Activated T-helper 1 cell treated with anti-CD3 and anti-CD28 coated beads, Interleukin-12 subunit alpha, Interleukin-12 subunit beta, Interleukin-2, Interleukin-4 antibody, amounts not matched to agents 30 ng/mL and 10 ng/mL and 1 ng/mL, durations not matched to agents 14 hours and 24 hours and 36 hours (primary cell): ENCODE measurements around the gene TSPAN17. TPM values are rescaled to one million over a fixed set of nuclear protein-coding genes. Genes with fewer than 3 reads are reported as not detected.

ENCODE experiments used
- DNase-seq: peaks from one replicate; pipeline ENCODE4 v3.0.0; 2021; ENCODE audit warnings: low spot score
- H3K27ac Mint-ChIP-seq: one replicate; pipeline ENCODE4 v1.8.0; 2021; ENCODE audit warnings: mild to moderate bottlenecking, mixed read lengths
- H3K27me3 Mint-ChIP-seq: one replicate; pipeline ENCODE4 v1.8.0; 2022; ENCODE audit warnings: mild to moderate bottlenecking, moderate library complexity, mixed read lengths; ENCODE audit not compliant: insufficient read depth
- H3K36me3 Mint-ChIP-seq: one replicate; pipeline ENCODE4 v1.8.0; 2021; ENCODE audit warnings: low read depth, mixed read lengths
- H3K4me1 Mint-ChIP-seq: one replicate; pipeline ENCODE4 v1.8.0; 2021; ENCODE audit warnings: low read depth, mixed read lengths
- H3K4me3 Mint-ChIP-seq: one replicate; pipeline ENCODE4 v1.8.0; 2021; ENCODE audit warnings: mild to moderate bottlenecking, moderate library complexity, mixed read lengths
- H3K9me3 Mint-ChIP-seq: one replicate; pipeline ENCODE4 v1.8.0; 2021; ENCODE audit warnings: mixed read lengths
- intact Hi-C: fragments of 100-400 bp; cut with micrococcal nuclease; formaldehyde crosslinking; loops from one replicate; pipeline ENCODE4 v1.15.1; 2024
- total RNA-seq: library from RNA; stranded (reverse); gene quantifications from 2 replicates; pipeline ENCODE4 v1.2.3, GENCODE V29; 2022

The TSPAN17 gene
- total RNA-seq, 1 donor from 2014 or later = 34.1 TPM

DNA sequence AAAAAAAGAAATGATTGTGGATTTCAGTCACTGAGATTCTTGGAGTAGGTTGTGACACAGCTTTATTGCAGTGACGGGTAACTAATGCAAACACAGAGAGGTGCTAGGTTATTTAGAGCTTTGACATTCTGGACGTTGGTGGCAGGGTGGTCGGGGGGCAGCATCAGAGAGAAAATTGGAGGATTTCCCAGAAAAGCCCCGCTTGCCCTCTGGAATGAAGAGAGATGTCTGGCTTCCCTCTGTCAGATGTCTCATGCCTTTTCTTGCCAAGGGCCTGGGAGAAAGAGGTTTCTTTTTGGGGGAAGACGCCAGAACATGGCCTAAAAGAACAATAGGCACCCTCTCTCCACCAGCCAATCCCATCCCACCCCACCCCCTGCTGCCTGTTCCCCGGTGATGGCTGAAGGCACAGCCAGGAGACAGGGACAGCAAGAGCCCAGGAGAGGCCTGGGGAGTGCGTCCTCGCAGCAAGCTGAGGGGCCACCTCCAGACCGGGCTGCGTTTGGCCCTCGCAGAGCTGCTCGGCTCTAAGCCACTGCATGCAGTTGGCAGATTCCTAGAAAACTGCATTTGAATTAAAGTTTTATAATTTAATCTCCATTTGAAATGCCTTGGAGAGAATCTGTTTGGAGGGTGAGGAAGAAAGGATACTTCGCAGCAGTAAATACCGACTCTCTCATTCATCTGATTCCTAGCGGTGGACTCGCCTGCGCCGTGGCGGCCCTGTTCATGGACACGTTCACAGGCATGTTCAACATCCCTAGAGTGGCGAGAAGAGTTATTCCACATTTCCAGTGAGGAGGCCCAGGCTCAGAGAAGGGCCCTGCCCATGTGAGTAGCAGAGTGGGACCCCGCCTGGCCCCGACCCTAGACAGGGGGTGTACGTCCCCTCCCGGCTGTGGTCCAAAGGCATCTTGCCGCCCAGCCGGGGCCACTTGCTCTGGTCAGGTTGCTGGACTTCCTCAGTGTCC is 55.7 kb downstream of the TSPAN17 start:
- Mint-ChIP-seq H3K36me3 (no peaks in the 10 kb centered on the region), H3K27me3 (peaks cover 18% of the 10 kb centered on the region), H3K9me3 (no peaks in the 10 kb centered on the region), H3K4me1 (no peaks in the 10 kb centered on the region), H3K27ac (no peak overlapping the region), H3K4me3 (no peak overlapping the region)
- intact Hi-C loops = no loop called here
- DNase-seq = no peak

DNA sequence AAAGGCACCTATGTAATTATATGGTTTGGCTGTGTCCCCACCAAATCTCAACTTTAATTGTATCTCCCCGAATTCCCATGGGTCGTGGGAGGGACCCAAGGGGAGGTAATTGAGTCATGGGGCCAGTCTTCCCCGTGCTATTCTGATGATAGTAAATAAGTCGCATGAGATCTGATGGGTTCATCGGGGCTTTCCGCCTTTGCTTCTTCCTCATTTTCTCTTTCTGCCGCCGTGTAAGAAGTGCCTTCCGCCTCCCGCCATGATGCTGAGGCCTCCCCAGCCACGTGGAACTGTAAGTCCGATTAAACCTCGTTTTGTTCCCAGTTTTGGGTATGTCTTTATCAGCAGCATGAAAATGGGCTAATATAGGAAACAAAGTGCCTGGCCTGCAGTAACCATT is 56.6 kb downstream of the TSPAN17 start:
- H3K4me1 Mint-ChIP-seq = no peaks in the 10 kb centered on the region
- intact Hi-C loops = no loop called here
- no peak overlapping the region for H3K4me3 Mint-ChIP-seq
- DNase-seq = no peak
- no peaks in the 10 kb centered on the region for H3K36me3 Mint-ChIP-seq
- H3K27me3 Mint-ChIP-seq = peaks cover 14% of the 10 kb centered on the region
- no peak overlapping the region for H3K27ac Mint-ChIP-seq
- no peaks in the 10 kb centered on the region for H3K9me3 Mint-ChIP-seq

- Mint-ChIP-seq H3K9me3 (no peaks in the 10 kb centered on the region), H3K27ac (no peak overlapping the region), H3K27me3 (peaks cover 17% of the 10 kb centered on the region), H3K4me1 (no peaks in the 10 kb centered on the region), H3K4me3 (no peak overlapping the region), H3K36me3 (no peaks in the 10 kb centered on the region)
- DNase-seq = no peak
- intact Hi-C loops = no loop called here
Measured at GRCh38 chr5:176704355-176704754, 57.1 kb downstream of the TSPAN17 start.

DNA sequence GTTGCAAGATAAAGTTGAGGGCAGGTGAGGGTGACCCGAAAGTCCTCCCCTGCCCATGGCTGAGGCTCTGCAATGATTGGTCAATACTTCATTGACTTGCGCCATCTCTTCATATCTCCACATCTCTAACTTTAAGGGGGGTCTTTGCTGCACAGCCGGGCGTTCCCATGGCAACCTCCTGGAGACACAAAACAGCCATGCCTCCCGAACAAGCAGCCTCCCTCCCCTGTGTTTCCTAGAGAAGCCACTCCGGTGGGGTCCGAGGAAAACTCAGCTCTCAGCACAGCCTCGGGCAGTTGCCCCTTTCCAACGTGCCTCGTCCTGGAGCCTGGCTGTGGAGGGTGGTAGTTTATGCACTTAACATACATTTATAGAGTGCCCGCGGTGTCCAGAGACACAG is 57.5 kb downstream of the TSPAN17 start:
- Mint-ChIP-seq H3K27me3 (peaks cover 15% of the 10 kb centered on the region), H3K9me3 (no peaks in the 10 kb centered on the region), H3K27ac (no peak overlapping the region), H3K4me3 (no peak overlapping the region), H3K36me3 (no peaks in the 10 kb centered on the region), H3K4me1 (no peaks in the 10 kb centered on the region)
- no peak for DNase-seq
- intact Hi-C loops = no loop called here

Other genes starting within 250 kb of the TSPAN17 start
- gene CLTB, start 230.9 kb upstream of the TSPAN17 start, total RNA-seq = 71.6 and 84.0 TPM in 2 replicates
- gene FAF2, start 199.1 kb upstream of the TSPAN17 start, total RNA-seq = 46.0 and 47.3 TPM in 2 replicates
- 78.0 and 80.3 TPM in 2 replicates for gene RNF44, start 110.1 kb upstream of the TSPAN17 start, total RNA-seq
- 0.08 and 0.42 TPM in 2 replicates for gene CDHR2, start 98.1 kb upstream of the TSPAN17 start, total RNA-seq
- 3.1 and 3.2 TPM in 2 replicates for gene GPRIN1, start 37.3 kb upstream of the TSPAN17 start, total RNA-seq
- gene SNCB, start 16.9 kb upstream of the TSPAN17 start, total RNA-seq = not detected in 2 replicates
- not detected in 2 replicates for gene EIF4E1B, start 16.8 kb upstream of the TSPAN17 start, total RNA-seq
- gene UNC5A, start 163.1 kb downstream of the TSPAN17 start, total RNA-seq = not detected in 2 replicates